ENCODE data around the gene MPV17L.
"Not testable (repeated sequence)": the region's sequence is repeated elsewhere in the genome, so short reads cannot be mapped to it uniquely, and the experiment has no call there.

MPV17L gene

GRCh38 chr16:15417197-15417596 lies 21.6 kb downstream of the MPV17L start:
- Histone ChIP-seq H3K36me3 (ENCODE audit: control insufficient read depth, insufficient read depth, low read length) (no peaks in the 10 kb centered on the region), H3K4me1 (ENCODE audit: control insufficient read depth, insufficient read depth, low read length) (no peaks in the 10 kb centered on the region), H3K27me3 (ENCODE audit: control insufficient read depth, insufficient read depth, low read length) (no peaks in the 10 kb centered on the region), H3K9me3 (ENCODE audit: control insufficient read depth, insufficient read depth, low read length) (no peaks in the 10 kb centered on the region), H3K9ac (ENCODE audit: low read depth, low read length) (no peak overlapping the region), H3K4me3 (ENCODE audit: low read depth, low read length) (no peak overlapping the region)

GRCh38 chr16:15418206-15418605 lies 22.7 kb downstream of the MPV17L start:
- H3K36me3 ChIP-seq (ENCODE audit: control insufficient read depth, insufficient read depth, low read length): no peaks in the 10 kb centered on the region
- H3K4me1 ChIP-seq (ENCODE audit: control insufficient read depth, insufficient read depth, low read length): no peaks in the 10 kb centered on the region
- H3K4me3 ChIP-seq (ENCODE audit: low read depth, low read length): no peak overlapping the region
- no peaks in the 10 kb centered on the region for H3K27me3 ChIP-seq (ENCODE audit: control insufficient read depth, insufficient read depth, low read length)
- no peak overlapping the region for H3K9ac ChIP-seq (ENCODE audit: low read depth, low read length)
- no peaks in the 10 kb centered on the region for H3K9me3 ChIP-seq (ENCODE audit: control insufficient read depth, insufficient read depth, low read length)

- H3K36me3 ChIP-seq (ENCODE audit: control insufficient read depth, insufficient read depth, low read length); H3K4me3 ChIP-seq (ENCODE audit: low read depth, low read length): not testable (repeated sequence)
Observed at GRCh38 chr16:15421696-15422095, 26.1 kb downstream of the MPV17L start.

GRCh38 chr16:15422222-15422621 lies 26.7 kb downstream of the MPV17L start:
- no peaks in the 10 kb centered on the region for H3K4me1 ChIP-seq (ENCODE audit: control insufficient read depth, insufficient read depth, low read length)

More at GRCh38 chr16:15421696-15422095, 26.1 kb downstream of the MPV17L start:
- not testable (repeated sequence) for H3K27me3 ChIP-seq (ENCODE audit: control insufficient read depth, insufficient read depth, low read length); H3K4me1 ChIP-seq (ENCODE audit: control insufficient read depth, insufficient read depth, low read length); H3K9ac ChIP-seq (ENCODE audit: low read depth, low read length); H3K9me3 ChIP-seq (ENCODE audit: control insufficient read depth, insufficient read depth, low read length)

GRCh38 chr16:15425861-15426260 lies 30.3 kb downstream of the MPV17L start:
- no peaks in the 10 kb centered on the region for H3K9me3 ChIP-seq (ENCODE audit: control insufficient read depth, insufficient read depth, low read length)
- H3K4me1 ChIP-seq (ENCODE audit: control insufficient read depth, insufficient read depth, low read length): no peaks in the 10 kb centered on the region
- no peaks in the 10 kb centered on the region for H3K36me3 ChIP-seq (ENCODE audit: control insufficient read depth, insufficient read depth, low read length)
- no peak overlapping the region for H3K9ac ChIP-seq (ENCODE audit: low read depth, low read length)
- H3K27me3 ChIP-seq (ENCODE audit: control insufficient read depth, insufficient read depth, low read length): no peaks in the 10 kb centered on the region
- H3K4me3 ChIP-seq (ENCODE audit: low read depth, low read length): no peak overlapping the region

More at GRCh38 chr16:15422222-15422621, 26.7 kb downstream of the MPV17L start:
- H3K4me3 ChIP-seq (ENCODE audit: low read depth, low read length): no peak overlapping the region
- no peaks in the 10 kb centered on the region for H3K27me3 ChIP-seq (ENCODE audit: control insufficient read depth, insufficient read depth, low read length)
- no peaks in the 10 kb centered on the region for H3K36me3 ChIP-seq (ENCODE audit: control insufficient read depth, insufficient read depth, low read length)
- no peak overlapping the region for H3K9ac ChIP-seq (ENCODE audit: low read depth, low read length)
- H3K9me3 ChIP-seq (ENCODE audit: control insufficient read depth, insufficient read depth, low read length): no peaks in the 10 kb centered on the region

- H3K4me3 ChIP-seq (ENCODE audit: low read depth, low read length): no peak overlapping the region
- H3K9ac ChIP-seq (ENCODE audit: low read depth, low read length): no peak overlapping the region
- no peaks in the 10 kb centered on the region for H3K9me3 ChIP-seq (ENCODE audit: control insufficient read depth, insufficient read depth, low read length)
- no peaks in the 10 kb centered on the region for H3K4me1 ChIP-seq (ENCODE audit: control insufficient read depth, insufficient read depth, low read length)
- no peaks in the 10 kb centered on the region for H3K36me3 ChIP-seq (ENCODE audit: control insufficient read depth, insufficient read depth, low read length)
- H3K27me3 ChIP-seq (ENCODE audit: control insufficient read depth, insufficient read depth, low read length): no peaks in the 10 kb centered on the region
Observed at GRCh38 chr16:15426796-15427195, 31.2 kb downstream of the MPV17L start.

- Histone ChIP-seq H3K36me3 (ENCODE audit: control insufficient read depth, insufficient read depth, low read length) (no peaks in the 10 kb centered on the region), H3K9me3 (ENCODE audit: control insufficient read depth, insufficient read depth, low read length) (no peaks in the 10 kb centered on the region), H3K27me3 (ENCODE audit: control insufficient read depth, insufficient read depth, low read length) (no peaks in the 10 kb centered on the region), H3K4me1 (ENCODE audit: control insufficient read depth, insufficient read depth, low read length) (no peaks in the 10 kb centered on the region), H3K9ac (ENCODE audit: low read depth, low read length) (no peak overlapping the region), H3K4me3 (ENCODE audit: low read depth, low read length) (no peak overlapping the region)
Observed at GRCh38 chr16:15427648-15428239, 32.2 kb downstream of the MPV17L start.

GRCh38 chr16:15430884-15431283 lies 35.3 kb downstream of the MPV17L start:
- not testable (repeated sequence) for H3K36me3 ChIP-seq (ENCODE audit: control insufficient read depth, insufficient read depth, low read length); H3K4me3 ChIP-seq (ENCODE audit: low read depth, low read length); H3K9me3 ChIP-seq (ENCODE audit: control insufficient read depth, insufficient read depth, low read length); H3K4me1 ChIP-seq (ENCODE audit: control insufficient read depth, insufficient read depth, low read length); H3K27me3 ChIP-seq (ENCODE audit: control insufficient read depth, insufficient read depth, low read length); H3K9ac ChIP-seq (ENCODE audit: low read depth, low read length)

GRCh38 chr16:15434079-15434424 lies 38.5 kb downstream of the MPV17L start:
- Histone ChIP-seq H3K27me3 (ENCODE audit: control insufficient read depth, insufficient read depth, low read length) (peaks cover 9% of the 10 kb centered on the region), H3K4me1 (ENCODE audit: control insufficient read depth, insufficient read depth, low read length) (peaks cover 2% of the 10 kb centered on the region), H3K36me3 (ENCODE audit: control insufficient read depth, insufficient read depth, low read length) (peaks cover under 1% of the 10 kb centered on the region), H3K9me3 (ENCODE audit: control insufficient read depth, insufficient read depth, low read length) (no peaks in the 10 kb centered on the region), H3K4me3 (ENCODE audit: low read depth, low read length) (peak overlapping the region; percentile 78), H3K9ac (ENCODE audit: low read depth, low read length) (no peak overlapping the region)

GRCh38 chr16:15434425-15435215 lies 39.1 kb downstream of the MPV17L start, which contains the start of gene BMERB1:
Gene BMERB1, plus strand, starts transcription at chr16:15434588. Its CDS starts 66 bp downstream, at chr16:15434654.
- peaks cover 9% of the 10 kb centered on the region for H3K27me3 ChIP-seq (ENCODE audit: control insufficient read depth, insufficient read depth, low read length)
- H3K4me1 ChIP-seq (ENCODE audit: control insufficient read depth, insufficient read depth, low read length): peaks cover 2% of the 10 kb centered on the region
- H3K9me3 ChIP-seq (ENCODE audit: control insufficient read depth, insufficient read depth, low read length): no peaks in the 10 kb centered on the region
- H3K4me3 ChIP-seq (ENCODE audit: low read depth, low read length): peak within 1 kb of the TSS; percentile 78
- H3K36me3 ChIP-seq (ENCODE audit: control insufficient read depth, insufficient read depth, low read length): peaks cover 4% of the 10 kb centered on the region
- H3K9ac ChIP-seq (ENCODE audit: low read depth, low read length): no peak within 1 kb of the TSS

- H3K9ac ChIP-seq (ENCODE audit: low read depth, low read length): peak overlapping the region; percentile 32
- peak overlapping the region; percentile 78 for H3K4me3 ChIP-seq (ENCODE audit: low read depth, low read length)
Observed at GRCh38 chr16:15435216-15435864, 39.8 kb downstream of the MPV17L start.

GRCh38 chr16:15439102-15439501 lies 43.5 kb downstream of the MPV17L start:
- H3K4me1 ChIP-seq (ENCODE audit: control insufficient read depth, insufficient read depth, low read length): peaks cover 2% of the 10 kb centered on the region
- peaks cover 4% of the 10 kb centered on the region for H3K36me3 ChIP-seq (ENCODE audit: control insufficient read depth, insufficient read depth, low read length)
- H3K9ac ChIP-seq (ENCODE audit: low read depth, low read length): no peak overlapping the region
- no peak overlapping the region for H3K4me3 ChIP-seq (ENCODE audit: low read depth, low read length)
- H3K27me3 ChIP-seq (ENCODE audit: control insufficient read depth, insufficient read depth, low read length): peaks cover 9% of the 10 kb centered on the region
- no peaks in the 10 kb centered on the region for H3K9me3 ChIP-seq (ENCODE audit: control insufficient read depth, insufficient read depth, low read length)

More at GRCh38 chr16:15435216-15435864, 39.8 kb downstream of the MPV17L start:
- Histone ChIP-seq H3K9me3 (ENCODE audit: control insufficient read depth, insufficient read depth, low read length) (no peaks in the 10 kb centered on the region), H3K4me1 (ENCODE audit: control insufficient read depth, insufficient read depth, low read length) (peaks cover 2% of the 10 kb centered on the region), H3K27me3 (ENCODE audit: control insufficient read depth, insufficient read depth, low read length) (peaks cover 9% of the 10 kb centered on the region), H3K36me3 (ENCODE audit: control insufficient read depth, insufficient read depth, low read length) (peaks cover 4% of the 10 kb centered on the region)

Data from iPS-15b (cell line).